HG03280 (cell line): ENCODE results near the gene ZNF30.
"Not testable (repeated sequence)": the region's sequence is repeated elsewhere in the genome, so short reads cannot be mapped to it uniquely, and the experiment has no call there.

ENCODE experiments used
- ATAC-seq: cut with Tn5 transposase; IDR thresholded peaks from one replicate; pipeline ENCODE4 v1.9.1; 2021; ENCODE audit warnings: mild to moderate bottlenecking, moderate library complexity; ENCODE audit not compliant: unreplicated experiment

Gene ZNF30

DNA sequence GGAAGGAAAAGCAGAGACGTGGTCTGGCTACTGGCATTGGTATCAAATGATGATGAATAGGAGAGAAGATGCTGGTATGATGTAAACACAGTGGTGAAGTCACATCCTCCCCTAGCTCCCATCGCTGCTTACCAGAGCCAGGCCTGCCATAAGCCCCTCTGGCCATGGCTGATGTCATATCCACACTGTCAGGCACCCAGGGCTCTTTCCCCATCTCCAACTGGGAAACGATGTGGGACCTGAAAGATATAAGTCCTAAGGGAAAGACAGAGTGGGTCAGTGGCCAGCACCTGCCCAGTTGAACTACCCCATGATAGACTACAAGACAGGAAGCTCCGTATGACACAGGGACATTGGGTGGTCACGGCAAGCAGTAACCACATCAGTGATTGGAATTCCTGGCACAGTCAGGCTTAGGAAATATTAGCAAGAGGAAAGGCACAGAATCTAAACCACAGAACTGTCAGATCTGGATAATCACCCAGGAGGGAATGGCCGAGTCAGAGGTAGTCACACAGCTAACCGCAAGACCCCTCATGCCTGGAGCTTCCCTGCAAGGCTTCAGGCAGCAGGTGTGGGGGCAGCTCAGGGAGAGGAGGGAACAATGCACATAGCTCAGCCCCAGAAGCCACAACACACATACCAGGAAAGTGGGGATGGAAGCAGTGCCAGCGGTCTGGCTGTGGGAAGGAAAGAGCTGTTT lies 33.6 kb downstream of the ZNF30 start:
- ATAC-seq = no peak

DNA sequence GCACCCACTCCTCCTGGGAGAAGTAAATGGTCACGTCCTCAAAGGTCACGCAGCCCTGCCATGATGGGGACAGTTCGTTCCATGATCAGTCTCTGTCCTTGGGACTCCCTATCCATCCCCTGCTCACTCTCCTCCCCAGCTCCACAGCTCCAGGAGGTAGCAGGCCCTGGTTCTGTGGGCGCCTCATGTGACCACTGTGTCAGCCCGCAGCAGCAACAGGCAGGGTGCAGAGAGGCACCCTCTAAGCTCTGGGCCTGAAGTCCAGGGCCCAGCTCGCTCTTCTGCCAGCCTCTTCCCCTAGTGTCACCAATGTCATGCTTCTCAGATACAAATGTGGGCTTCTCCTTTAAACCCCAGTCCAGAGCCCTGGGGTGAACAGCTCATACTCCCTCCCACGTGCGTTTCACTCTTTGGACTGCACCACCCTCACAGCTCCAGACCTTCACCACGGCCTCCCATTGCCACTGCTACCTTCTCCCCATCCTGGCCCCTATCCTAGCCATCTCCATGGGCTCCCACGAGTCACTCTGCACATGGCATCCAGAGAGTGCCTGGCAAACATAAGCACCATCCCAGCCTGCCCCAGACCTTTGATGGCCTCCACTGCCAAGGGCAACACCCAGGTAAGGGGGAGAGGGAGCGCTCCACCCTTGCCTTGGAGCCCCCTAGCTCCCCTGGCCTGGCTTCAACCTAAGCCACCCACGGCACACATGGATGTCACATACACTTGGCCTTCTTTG lies 34.4 kb downstream of the ZNF30 start:
- ATAC-seq = no peak

GRCh38 chr19:34961775-34962686 lies 35.3 kb downstream of the ZNF30 start:
- ATAC-seq = no peak

- ATAC-seq = no peak
These were observed 36.2 kb downstream of the ZNF30 start for GRCh38 chr19:34962687-34963572.

GRCh38 chr19:34963573-34964406 lies 37.1 kb downstream of the ZNF30 start, which contains the start of gene ZNF792:
ZNF792 (minus strand) TSS chr19:34964229; CDS start chr19:34963662, 567 bp downstream.
- peak; percentile 55 for ATAC-seq

DNA sequence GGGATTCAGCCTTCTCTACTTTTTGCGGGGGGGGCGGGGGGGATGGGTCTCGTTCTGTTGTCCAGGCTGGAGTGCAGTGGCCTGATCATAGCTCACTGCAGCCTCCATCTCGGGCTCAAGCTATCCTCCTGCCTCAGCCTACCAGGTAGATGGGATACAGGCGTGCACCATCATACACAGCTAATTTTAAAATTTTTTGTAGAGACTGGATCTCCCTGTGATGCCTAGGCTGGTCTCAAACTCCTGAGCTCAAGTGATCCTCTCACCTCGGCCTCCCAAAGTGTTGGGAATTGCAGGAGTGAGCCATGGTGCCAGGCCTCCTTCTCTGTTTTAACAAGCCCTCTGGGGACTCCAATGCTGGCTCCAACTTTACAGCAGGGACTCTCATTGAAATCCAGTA lies 37.9 kb downstream of the ZNF30 start:
- no peak for ATAC-seq

DNA sequence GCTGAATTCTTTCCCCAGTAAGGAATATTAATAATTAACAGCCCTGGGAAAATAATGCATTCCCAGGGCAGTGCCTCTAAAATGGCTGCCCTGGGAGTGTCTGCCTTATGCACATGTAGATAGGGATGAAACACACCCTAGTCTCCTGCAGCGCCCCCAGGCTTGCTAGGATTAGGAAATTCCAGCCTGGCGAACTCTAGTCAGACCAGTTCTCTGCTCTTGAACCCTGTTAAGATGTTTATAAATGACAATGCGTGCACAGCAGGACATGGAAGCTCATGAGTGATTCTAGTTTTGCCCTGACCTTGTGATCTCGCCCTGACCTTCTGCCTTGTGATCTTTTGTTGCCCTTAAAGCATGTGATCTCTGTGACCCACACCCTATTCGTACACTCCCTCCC lies 38.8 kb downstream of the ZNF30 start:
- not testable (repeated sequence) for ATAC-seq

GRCh38 chr19:34967551-34967950 lies 40.8 kb downstream of the ZNF30 start:
- ATAC-seq = no peak

DNA sequence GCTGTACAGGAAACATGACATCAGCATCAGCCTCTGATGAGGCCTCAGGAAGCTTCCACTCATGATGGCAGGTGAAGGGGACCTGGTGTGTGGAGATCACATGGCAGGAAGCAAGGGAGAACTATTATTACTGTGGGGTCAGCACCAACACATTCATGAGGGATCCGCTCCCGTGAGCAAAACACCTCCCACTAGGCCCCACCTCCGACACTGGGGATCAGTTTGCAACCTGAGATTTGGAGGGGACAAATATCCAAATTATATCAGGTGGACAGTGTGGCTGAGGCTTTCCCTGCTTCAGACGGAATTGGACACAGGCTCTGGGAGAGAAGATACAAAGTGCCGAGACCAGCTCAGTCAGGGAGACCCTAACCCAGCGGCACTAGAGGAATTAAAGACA lies 43.0 kb downstream of the ZNF30 start:
- ATAC-seq = no peak

- ATAC-seq = not testable (repeated sequence)
These were observed 43.6 kb downstream of the ZNF30 start for GRCh38 chr19:34970185-34970780.

DNA sequence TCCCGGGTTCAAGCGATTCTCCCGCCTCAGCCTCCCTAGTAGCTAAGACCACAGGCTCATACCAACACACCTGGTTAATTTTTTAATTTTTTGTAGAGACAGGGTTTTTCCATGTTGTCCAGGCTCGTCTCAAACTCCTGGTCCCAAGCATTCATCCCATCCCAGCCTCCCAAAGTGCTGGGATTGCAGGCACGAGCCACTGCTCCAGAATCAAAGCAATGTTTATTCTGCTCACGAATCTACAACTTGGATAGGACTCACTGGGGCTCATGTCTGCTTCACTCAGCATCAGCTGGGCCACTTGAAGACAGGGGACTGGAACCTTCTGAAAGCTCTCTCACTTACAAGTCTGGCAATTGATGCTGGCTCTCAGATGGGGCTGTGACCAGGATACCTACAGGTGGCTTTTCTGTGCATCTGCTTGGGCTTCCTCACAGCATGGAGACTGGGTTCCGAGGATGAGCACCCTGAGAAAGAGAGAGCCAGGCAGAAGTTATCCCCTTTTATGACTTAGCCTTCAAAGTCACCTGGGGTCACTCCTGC lies 45.5 kb downstream of the ZNF30 start:
- ATAC-seq = no peak

- ATAC-seq = no peak
These were observed 47.9 kb downstream of the ZNF30 start for GRCh38 chr19:34974646-34975045.

GRCh38 chr19:34975056-34975455 lies 48.4 kb downstream of the ZNF30 start:
- ATAC-seq = no peak

DNA sequence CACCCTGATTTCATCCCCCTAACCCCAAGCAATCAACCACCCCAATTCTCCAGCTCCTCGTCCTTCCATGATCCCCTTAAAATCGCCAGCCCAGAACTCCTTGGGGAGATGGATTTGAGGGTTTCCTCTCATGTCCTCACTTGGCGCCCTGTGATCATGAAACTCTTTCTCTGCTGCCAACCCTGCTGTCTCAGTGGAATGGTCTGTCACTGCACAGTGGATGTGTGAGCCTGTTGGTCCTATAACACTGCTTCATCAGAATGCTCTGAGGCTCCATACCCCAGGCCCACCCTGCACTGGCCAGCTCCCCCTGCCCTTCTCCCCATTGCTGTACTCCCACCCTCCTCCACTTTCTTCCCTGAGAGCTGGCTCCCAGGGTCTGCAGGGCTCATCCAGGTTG lies 49.9 kb downstream of the ZNF30 start:
- no peak for ATAC-seq

GRCh38 chr19:34979819-34980640 lies 53.3 kb downstream of the ZNF30 start:
- ATAC-seq = no peak

- ATAC-seq = no peak
These were observed 55.6 kb downstream of the ZNF30 start for GRCh38 chr19:34982275-34982674.

GRCh38 chr19:34983786-34984185 lies 57.1 kb downstream of the ZNF30 start:
- no peak for ATAC-seq

GRCh38 chr19:34984287-34984686 lies 57.6 kb downstream of the ZNF30 start:
- no peak for ATAC-seq
